ENCODE measurements around the gene ATG7.

- TF ChIP-seq POLR2AphosphoS5 (IDR thresholded peaks at IDR 0.05) (no peak), POLR2A (IDR thresholded peaks at IDR 0.05) (no peak)
- TF ChIP-seq, protein P1, sequence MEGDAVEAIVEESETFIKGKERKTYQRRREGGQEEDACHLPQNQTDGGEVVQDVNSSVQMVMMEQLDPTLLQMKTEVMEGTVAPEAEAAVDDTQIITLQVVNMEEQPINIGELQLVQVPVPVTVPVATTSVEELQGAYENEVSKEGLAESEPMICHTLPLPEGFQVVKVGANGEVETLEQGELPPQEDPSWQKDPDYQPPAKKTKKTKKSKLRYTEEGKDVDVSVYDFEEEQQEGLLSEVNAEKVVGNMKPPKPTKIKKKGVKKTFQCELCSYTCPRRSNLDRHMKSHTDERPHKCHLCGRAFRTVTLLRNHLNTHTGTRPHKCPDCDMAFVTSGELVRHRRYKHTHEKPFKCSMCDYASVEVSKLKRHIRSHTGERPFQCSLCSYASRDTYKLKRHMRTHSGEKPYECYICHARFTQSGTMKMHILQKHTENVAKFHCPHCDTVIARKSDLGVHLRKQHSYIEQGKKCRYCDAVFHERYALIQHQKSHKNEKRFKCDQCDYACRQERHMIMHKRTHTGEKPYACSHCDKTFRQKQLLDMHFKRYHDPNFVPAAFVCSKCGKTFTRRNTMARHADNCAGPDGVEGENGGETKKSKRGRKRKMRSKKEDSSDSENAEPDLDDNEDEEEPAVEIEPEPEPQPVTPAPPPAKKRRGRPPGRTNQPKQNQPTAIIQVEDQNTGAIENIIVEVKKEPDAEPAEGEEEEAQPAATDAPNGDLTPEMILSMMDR (IDR thresholded peaks at IDR 0.05) = no peak
Measured at GRCh38 chr3:11544412-11545181, 272.4 kb downstream of the ATG7 start.
